NCI-H510A treated with DMSO at 0.1 percent for 48 hours (cell line): Measurements from ENCODE around the gene MARK1.

Experiments
- DNase-seq: peaks from one replicate; lab custom pipeline; 2025; lab: John Stamatoyannopoulos, UW

MARK1 gene

GRCh38 chr1:220527908-220528678 lies at the start of gene MARK1:
Gene MARK1 (plus strand): TSS chr1:220528136. CDS start chr1:220528823, 687 bp downstream.
- DNase-seq, result peak; percentile 36

GRCh38 chr1:220483700-220484099 lies 44.2 kb upstream of the MARK1 start:
- DNase-seq, result no peak

GRCh38 chr1:220484135-220484534 lies 43.8 kb upstream of the MARK1 start:
- no peak for DNase-seq

DNA sequence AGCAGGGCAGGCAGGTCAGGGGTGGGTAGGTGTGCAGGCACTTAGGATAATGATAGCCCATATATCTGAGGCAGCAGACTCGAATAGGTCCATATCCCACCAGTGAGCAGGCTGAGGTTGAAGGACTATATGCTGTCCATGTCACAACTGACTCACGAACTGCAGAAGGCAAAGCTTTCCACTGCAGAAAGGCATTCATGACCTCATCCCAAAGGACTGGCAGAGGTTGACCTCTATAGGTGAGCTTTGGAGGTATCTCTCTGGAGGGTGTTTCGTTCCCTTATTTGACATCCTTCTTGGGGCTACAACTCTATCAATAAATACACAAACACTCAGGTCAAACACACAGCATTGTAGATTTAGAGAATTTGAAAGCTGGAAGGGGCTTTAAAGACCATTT lies 42.8 kb upstream of the MARK1 start:
- no peak for DNase-seq

GRCh38 chr1:220485791-220486190 lies 42.1 kb upstream of the MARK1 start:
- no peak for DNase-seq

GRCh38 chr1:220487297-220487820 lies 40.6 kb upstream of the MARK1 start:
- DNase-seq, result peak; percentile 48

DNA sequence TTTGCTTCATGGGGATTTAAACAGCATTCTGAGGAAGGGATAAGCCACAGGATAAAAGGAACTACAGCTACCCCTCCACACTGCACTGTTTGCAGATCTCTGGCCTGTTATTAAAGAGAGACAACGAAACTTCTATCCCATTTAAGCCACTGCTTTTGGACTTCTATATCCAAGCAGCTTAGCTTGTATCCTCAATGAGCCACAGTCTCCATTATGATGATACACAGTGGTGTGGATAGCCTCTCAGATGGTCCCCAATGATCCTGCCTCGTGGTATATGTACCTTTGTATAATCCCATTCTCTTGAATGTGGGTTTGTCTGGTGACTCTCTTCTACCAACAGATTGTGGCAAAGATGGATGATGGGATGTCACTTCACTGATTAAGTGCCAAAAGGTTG lies 36.0 kb upstream of the MARK1 start:
- DNase-seq, result no peak

GRCh38 chr1:220497220-220497947 lies 30.6 kb upstream of the MARK1 start:
- DNase-seq, result no peak

DNA sequence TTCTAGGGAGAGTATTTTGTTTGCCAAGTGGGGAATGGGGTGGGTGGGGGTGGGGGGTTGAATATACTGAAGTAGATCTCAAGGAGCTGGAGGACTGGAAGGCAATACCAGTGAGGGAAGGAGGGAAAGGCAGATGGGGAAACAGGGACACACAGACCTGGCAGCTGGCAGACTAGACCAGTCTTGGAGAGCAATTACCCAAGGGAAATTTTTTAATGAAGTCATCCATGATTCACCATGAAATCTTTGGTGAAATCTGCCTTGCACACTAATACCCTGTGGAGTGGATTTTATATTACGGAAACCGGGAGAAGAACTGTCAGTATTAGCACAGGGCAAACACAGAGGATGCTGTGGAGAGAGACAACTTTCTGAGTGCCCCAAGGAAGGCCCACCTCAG lies 29.7 kb upstream of the MARK1 start:
- DNase-seq, result no peak

DNA sequence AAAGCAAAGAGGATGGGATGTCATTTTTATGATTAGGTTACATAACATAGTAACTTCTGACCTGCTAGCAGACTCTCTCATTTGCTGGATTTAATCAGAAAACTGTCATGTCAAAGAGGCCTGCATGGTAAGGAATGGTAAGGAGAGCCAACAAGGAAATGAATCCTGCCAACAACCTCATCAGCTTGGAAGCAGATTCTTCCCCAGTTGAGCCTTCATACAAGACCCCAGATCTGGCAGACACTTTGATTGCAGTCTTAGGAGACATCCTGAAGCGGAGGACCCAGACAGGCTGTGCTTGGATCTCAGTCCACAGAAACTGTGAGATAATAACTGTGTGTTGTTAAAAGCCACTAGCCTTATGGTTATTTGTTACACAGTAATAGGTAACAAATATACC lies 27.6 kb upstream of the MARK1 start:
- no peak for DNase-seq

DNA sequence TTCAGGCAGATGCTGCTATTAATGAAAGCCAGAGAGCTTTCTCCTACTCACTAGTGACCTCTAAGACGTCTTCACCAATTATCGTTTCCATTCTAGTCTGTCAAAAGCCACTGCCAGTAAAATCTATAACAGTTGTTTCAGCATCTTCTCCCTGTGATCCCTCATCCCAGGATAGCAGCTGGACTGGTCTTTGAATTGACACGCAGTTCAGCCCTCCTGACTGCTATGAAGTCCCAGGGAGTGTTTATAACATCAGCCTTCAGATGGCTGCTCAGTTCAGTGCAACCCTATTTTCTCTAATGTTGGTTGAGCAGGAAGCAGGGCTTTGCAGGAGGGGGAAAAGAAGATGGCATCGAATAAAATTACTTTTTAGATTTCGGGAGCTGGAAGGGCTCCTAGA lies 23.6 kb upstream of the MARK1 start:
- DNase-seq, result no peak

GRCh38 chr1:220507085-220507484 lies 20.9 kb upstream of the MARK1 start:
- no peak for DNase-seq

GRCh38 chr1:220511179-220511578 lies 16.8 kb upstream of the MARK1 start:
- DNase-seq, result no peak

- no peak for DNase-seq
Observed at GRCh38 chr1:220511785-220512184, 16.2 kb upstream of the MARK1 start.

- no peak for DNase-seq
Observed at GRCh38 chr1:220513834-220514233, 14.1 kb upstream of the MARK1 start.

GRCh38 chr1:220514256-220514655 lies 13.7 kb upstream of the MARK1 start:
- DNase-seq, result no peak

DNA sequence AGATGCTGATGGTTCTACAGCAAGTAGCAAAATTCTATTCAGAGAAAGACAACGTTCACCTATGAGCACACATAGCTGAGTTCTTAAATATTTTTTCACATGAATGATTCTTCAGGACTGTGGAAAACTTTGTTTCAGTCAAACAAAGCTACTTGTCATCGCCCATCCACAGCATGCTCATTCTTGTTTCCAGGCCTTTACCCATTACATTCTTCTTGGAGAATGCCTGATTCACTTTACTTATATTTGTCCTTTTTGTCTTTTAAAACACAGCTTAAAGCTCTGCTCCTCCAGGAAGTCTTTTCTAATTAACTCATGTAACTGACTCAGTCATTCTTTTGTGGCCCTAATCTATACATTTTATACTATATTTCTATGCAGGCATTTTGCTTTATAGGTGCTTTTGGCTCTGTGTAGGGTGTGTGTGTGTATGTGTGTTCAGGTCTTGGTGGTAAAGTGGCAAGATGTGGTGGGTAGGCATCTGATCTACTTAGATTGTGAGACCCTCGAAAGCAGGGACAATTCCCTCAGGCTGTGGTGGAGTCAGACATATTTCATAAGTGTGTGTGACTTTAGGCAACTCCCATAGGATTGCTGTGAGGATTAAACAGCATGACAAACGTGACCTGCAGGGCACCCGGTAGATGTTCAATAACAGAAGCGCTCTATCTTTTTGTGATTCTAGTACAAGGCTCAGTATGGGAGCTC lies 11.8 kb upstream of the MARK1 start:
- DNase-seq, result no peak

GRCh38 chr1:220516722-220517042 lies 11.3 kb upstream of the MARK1 start:
- no peak for DNase-seq

DNA sequence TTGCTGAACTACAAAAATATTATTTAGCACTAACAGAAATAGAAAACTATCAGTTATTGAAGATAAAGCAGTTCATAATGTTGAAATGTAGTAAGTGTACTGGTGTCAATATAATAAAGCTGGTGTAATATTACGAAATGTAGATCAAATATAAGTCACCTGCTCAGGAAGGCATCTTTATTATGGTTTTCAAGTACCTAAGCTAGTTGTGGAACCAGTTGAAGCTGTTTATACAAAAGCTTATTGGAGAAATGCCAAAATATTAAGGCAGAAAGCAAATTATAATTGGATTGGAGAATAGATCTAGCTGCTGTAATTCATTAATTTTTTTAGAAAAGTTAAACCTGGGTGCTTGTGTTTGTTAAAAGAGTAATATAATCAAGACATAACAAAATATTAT lies 6.2 kb upstream of the MARK1 start:
- peak; percentile 93 for DNase-seq

DNA sequence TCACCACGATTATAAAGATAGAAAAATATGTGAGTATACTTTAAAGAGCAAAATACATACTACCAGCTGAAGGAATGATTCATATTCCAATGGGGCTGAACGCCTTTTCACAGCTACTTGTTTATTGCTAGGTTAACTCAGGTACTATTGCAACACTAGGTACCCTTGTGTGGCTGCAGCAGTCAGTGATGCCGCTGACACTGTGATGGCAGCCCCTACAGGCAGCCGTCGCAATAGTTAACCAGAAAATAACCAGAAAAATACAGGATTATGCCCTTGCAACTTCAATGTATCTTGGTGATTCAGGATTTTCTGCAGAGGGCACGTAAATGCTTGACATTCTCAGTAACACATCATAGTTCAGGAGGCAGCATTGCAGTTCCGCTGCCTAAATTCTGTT lies 1.6 kb upstream of the MARK1 start:
- peak; percentile 10 for DNase-seq

GRCh38 chr1:220527279-220527907 lies 543 bp upstream of the MARK1 start:
- peak; percentile 45 for DNase-seq
